GM12878 (cell line): ENCODE measurements around the gene RPP30. TPM values are rescaled to one million over a fixed set of nuclear protein-coding genes. Genes with fewer than 3 reads are reported as not detected.

Source experiments
- ATAC-seq: fragments of 200-7000 bp; cut with Tn5 transposase; 3 replicates; pipeline ENCODE4 v1.9.1; 2020; ENCODE audit warnings: mild to moderate bottlenecking, moderate library complexity
- BruUV-seq: library from RNA; stranded (reverse); fragments of 400-500 nt; replicated peaks from 2 replicates; lab custom pipeline; 2021; lab: Mats Ljungman, UMichigan
- CTCF ChIA-PET: fragments of 300-600 bp; sonication (Branson Sonifier 250); formaldehyde crosslinking; extraction: SDS; loops from one replicate; lab custom pipeline; 2021; ENCODE audit warnings: inconsistent platforms; lab: Yijun Ruan, JAX
- POLR2A ChIA-PET: fragments of 350-600 bp; formaldehyde crosslinking; extraction: SDS; loops from one replicate; lab custom pipeline; 2021; ENCODE audit warnings: inconsistent platforms; lab: Charles Lee
- RAD21 ChIA-PET: fragments of 300-600 bp; sonication (Branson Sonifier 250); formaldehyde crosslinking; loops from one replicate; lab custom pipeline; 2023; ENCODE audit warnings: antibody characterized with exemption; ENCODE audit not compliant: unreplicated experiment; lab: Charles Lee
- SMC1A ChIA-PET: fragments of 300-600 bp; sonication (Branson Sonifier 250); formaldehyde crosslinking; loops from one replicate; lab custom pipeline; 2023; ENCODE audit not compliant: unreplicated experiment, uncharacterized antibody; lab: Charles Lee
- DNase-seq: peaks from one replicate; pipeline ENCODE4 v3.0.0-alpha.2; 2011; ENCODE audit warnings: low read depth, low spot score
- FAIRE-seq: peaks from 3 replicates; lab custom pipeline; 2011; peaks lifted over from hg19 to GRCh38; lab: Jason Lieb, UNC
- H2AFZ ChIP-seq: 2 replicates; pipeline ENCODE4 v1.6.0; 2011; ENCODE audit warnings: low read depth, low read length, control low read depth; ENCODE audit not compliant: control insufficient read depth
- H3K27ac ChIP-seq: 2 replicates; pipeline ENCODE4 v1.5.1; 2011; ENCODE audit warnings: control low read depth; ENCODE audit not compliant: control insufficient read depth, insufficient read depth
- H3K27me3 ChIP-seq, 2 experiments: replicated peaks in 1 of 2; 2 replicates each; pipeline versions ENCODE4 v1.6.0 to v1.6.1; 2011; ENCODE audit warnings: low read length in 1 of 2; ENCODE audit not compliant: control insufficient read depth in 2 of 2, insufficient read depth in 2 of 2
- H3K36me3 ChIP-seq, 2 experiments: 2 replicates each; pipeline ENCODE4 v1.5.1; 2011; ENCODE audit warnings: low read length in 1 of 2; ENCODE audit not compliant: control insufficient read depth in 2 of 2, insufficient read depth in 2 of 2
- H3K4me1 ChIP-seq: 2 replicates; pipeline ENCODE4 v1.6.1; 2011; ENCODE audit warnings: mild to moderate bottlenecking, low read length, moderate library complexity, mixed read lengths; ENCODE audit not compliant: control insufficient read depth, insufficient read depth
- H3K4me2 ChIP-seq: 2 replicates; pipeline ENCODE4 v1.6.0; 2011; ENCODE audit warnings: control low read depth; ENCODE audit not compliant: control insufficient read depth, insufficient read depth
- H3K4me3 ChIP-seq: fragments of 200-600 bp; sonication (generic); 2 replicates; pipeline ENCODE4 v1.5.1; 2016
- H3K79me2 ChIP-seq: 2 replicates; pipeline ENCODE4 v1.6.0; 2011; ENCODE audit warnings: low read length; ENCODE audit not compliant: control insufficient read depth, insufficient read depth
- H3K9ac ChIP-seq: 2 replicates; pipeline ENCODE4 v1.8.0; 2011; ENCODE audit warnings: low read length, control low read depth, mixed read lengths; ENCODE audit not compliant: control insufficient read depth, insufficient read depth
- H3K9me3 ChIP-seq: replicated peaks from 3 replicates; pipeline ENCODE4 v1.5.1; 2011; ENCODE audit warnings: mild to moderate bottlenecking, low read length; ENCODE audit not compliant: control insufficient read depth, insufficient read depth
- H4K20me1 ChIP-seq: 2 replicates; pipeline ENCODE4 v1.6.0; 2011; ENCODE audit not compliant: control insufficient read depth, insufficient read depth
- BCL11A ChIP-seq: IDR thresholded peaks from 2 replicates; pipeline ENCODE4 v1.6.1; 2011; ENCODE audit warnings: low read depth, low read length
- EZH2 ChIP-seq: IDR thresholded peaks from 2 replicates; pipeline ENCODE4 v1.6.1; 2012; ENCODE audit warnings: low read depth, mild to moderate bottlenecking, control low read depth, inconsistent platforms, low read length, borderline replicate concordance; ENCODE audit not compliant: control insufficient read depth
- FOS ChIP-seq: IDR thresholded peaks from 3 replicates; pipeline ENCODE4 v1.6.1; 2011; ENCODE audit warnings: borderline replicate concordance; ENCODE audit not compliant: insufficient read length; ENCODE audit errors: extremely low read depth
- GABPA ChIP-seq: IDR thresholded peaks from 2 replicates; pipeline ENCODE4 v1.6.1; 2014; ENCODE audit warnings: antibody characterized with exemption, low read depth, mild to moderate bottlenecking, inconsistent platforms
- IKZF1 ChIP-seq: fragments of 450-650 bp; conservative IDR thresholded peaks from 2 replicates; pipeline ENCODE4 v1.6.1; 2017; ENCODE audit warnings: antibody characterized with exemption, mild to moderate bottlenecking
- MYB ChIP-seq: fragments of 150-350 bp; IDR thresholded peaks from 2 replicates; pipeline ENCODE4 v1.6.1; 2014; ENCODE audit warnings: mild to moderate bottlenecking, low read depth, low read length, borderline replicate concordance
- MYC ChIP-seq: IDR thresholded peaks from 2 replicates; pipeline ENCODE4 v1.6.1; 2011; ENCODE audit warnings: mild to moderate bottlenecking, low read length, moderate library complexity, inconsistent platforms; ENCODE audit not compliant: insufficient read depth, insufficient replicate concordance, insufficient read length, severe bottlenecking
- NR2C2 ChIP-seq: IDR thresholded peaks from 2 replicates; pipeline ENCODE4 v1.6.1; 2011; ENCODE audit warnings: borderline replicate concordance, low read depth; ENCODE audit not compliant: control insufficient read depth, insufficient read length
- RBBP5 ChIP-seq: fragments of 200-600 bp; sonication (generic); conservative IDR thresholded peaks from 2 replicates; pipeline ENCODE4 v1.6.1; 2016
- SKIL ChIP-seq: fragments of 450-650 bp; IDR thresholded peaks from 2 replicates; pipeline ENCODE4 v1.6.1; 2017; ENCODE audit warnings: mild to moderate bottlenecking, low read depth, inconsistent platforms; ENCODE audit not compliant: poor library complexity, severe bottlenecking
- SPI1 ChIP-seq: IDR thresholded peaks from 2 replicates; pipeline ENCODE4 v1.6.1; 2011; ENCODE audit warnings: low read depth, mild to moderate bottlenecking, low read length, moderate library complexity, borderline replicate concordance; ENCODE audit not compliant: insufficient read depth
- SREBF2 ChIP-seq: IDR thresholded peaks from 2 replicates; pipeline ENCODE4 v1.6.1; 2012; ENCODE audit warnings: mild to moderate bottlenecking, low read length
- ZNF207 ChIP-seq: fragments of 450-650 bp; IDR thresholded peaks from 2 replicates; pipeline ENCODE4 v1.6.1; 2014; ENCODE audit warnings: antibody characterized with exemption, mild to moderate bottlenecking, borderline replicate concordance
- ZNF687 ChIP-seq: fragments of 450-650 bp; IDR thresholded peaks from 2 replicates; pipeline ENCODE4 v1.6.1; 2017; ENCODE audit warnings: mild to moderate bottlenecking, moderate library complexity
- WGBS: methylation state at CpG from one replicate; pipeline ENCODE4 v1.1.6; 2016; ENCODE audit warnings: low lambda C conversion rate; ENCODE audit not compliant: insufficient replicate concordance, insufficient coverage; ENCODE audit errors: missing lambda C conversion rate; 5-methylcytosine and 5-hydroxymethylcytosine counted together
- in situ Hi-C: fragments of 300-500 bp; cut with MboI; formaldehyde crosslinking; loops from 9 replicates; pipeline ENCODE4 v1.14.3; 2018; ENCODE audit warnings: mixed read lengths
- intact Hi-C: fragments of 100-400 bp; cut with micrococcal nuclease; formaldehyde crosslinking; loops from one replicate; pipeline ENCODE4 v1.14.2; 2022; ENCODE audit not compliant: unreplicated experiment
- polyA plus RNA-seq, 11 experiments: library from polyadenylated mRNA; depleted of rRNA in 4 of 11; unstranded in 6 of 11; stranded (reverse) in 5 of 11; fragments of >200 nt; fragmentation: Nextera tagmentation in 4 of 11; fragmentation: Illumina TruSeq in 1 of 11; extraction: Ambion mirVana in 4 of 11; extraction: Trizol in 1 of 11; gene quantifications; 1 replicate in 1 of 11; 2 replicates in 10 of 11; pipeline versions ENCODE4 v1.2.1 to v1.2.3, GENCODE V29; 2011 to 2016; ENCODE audit warnings: inconsistent platforms in 2 of 11, missing spikeins in 2 of 11, low read depth in 1 of 11
- total RNA-seq, 4 experiments: library from RNA; depleted of rRNA in 3 of 4; stranded (reverse); fragments of >200 nt in 3 of 4; fragmentation: Illumina TruSeq in 1 of 4; extraction: Trizol in 1 of 4; gene quantifications; 2 replicates each; pipeline versions ENCODE4 v1.2.1 to v1.2.3, GENCODE V29; 2013 to 2021

RPP30 gene
- total and polyA plus RNA-seq, 10 of the 15 experiments (the other 5 are each of a cell fraction or from before 2014, with no cell fraction given) = 48.0 to 208 (median 72.6) TPM

- H3K4me3 ChIP-seq = no peak overlapping the region
- ChIA-PET SMC1A (interaction anchor here (0.7 to 10.0 kb wide), 14 partner anchors 9 to 378 kb away, joined by 3 to 100 read pairs (median 4); no protein-coding TSS in a partner anchor), RAD21 (interaction anchor here (1.1 to 5.4 kb wide), 3 partner anchors 332 to 390 kb away, joined by 3 to 36 read pairs (median 3); no protein-coding TSS in a partner anchor), POLR2A (no interaction called here), CTCF (interaction anchor here (0.8 to 2.3 kb wide), 11 partner anchors 8 to 719 kb away, joined by 3 to 13 read pairs (median 3); no protein-coding TSS in a partner anchor)
- ATAC-seq = no peak
- H3K4me2 ChIP-seq = no peak overlapping the region
- no peak for FAIRE-seq
- no peaks in the 10 kb centered on the region for H3K36me3 ChIP-seq
- no peaks in the 10 kb centered on the region for H3K79me2 ChIP-seq
- DNase-seq = no peak
- H4K20me1 ChIP-seq = no peaks in the 10 kb centered on the region
- in situ Hi-C loops = no loop called here
- no peak overlapping the region for H2AFZ ChIP-seq
- H3K9ac ChIP-seq = no peak overlapping the region
- BruUV-seq = no TSS peak
- intact Hi-C loops = no loop called here
- H3K27ac ChIP-seq = no peak overlapping the region
- H3K4me1 ChIP-seq = no peaks in the 10 kb centered on the region
- no peaks in the 10 kb centered on the region; the same call in 2 of the 3 replicates for H3K9me3 ChIP-seq
- WGBS = 70% methylated on average over 8 of the region's 8 CpGs
- H3K27me3 ChIP-seq = no peaks in the 10 kb centered on the region
- TF ChIP-seq SPI1 (no peak), BCL11A (no peak), ZNF207 (no peak), FOS (no peak), MYC (no peak), MYB (no peak), RBBP5 (no peak), IKZF1 (no peak), SREBF2 (no peak), ZNF687 (no peak), GABPA (no peak), EZH2 (no peak), SKIL (no peak), NR2C2 (no peak)
Observed at GRCh38 chr10:90917238-90917967, 45.6 kb downstream of the RPP30 start.
